HG03280 (cell line): ENCODE results near the gene PALM2AKAP2.

ENCODE experiments used
- ATAC-seq: cut with Tn5 transposase; IDR thresholded peaks from one replicate; pipeline ENCODE4 v1.9.1; 2021; ENCODE audit warnings: mild to moderate bottlenecking, moderate library complexity; ENCODE audit not compliant: unreplicated experiment

PALM2AKAP2 gene

DNA sequence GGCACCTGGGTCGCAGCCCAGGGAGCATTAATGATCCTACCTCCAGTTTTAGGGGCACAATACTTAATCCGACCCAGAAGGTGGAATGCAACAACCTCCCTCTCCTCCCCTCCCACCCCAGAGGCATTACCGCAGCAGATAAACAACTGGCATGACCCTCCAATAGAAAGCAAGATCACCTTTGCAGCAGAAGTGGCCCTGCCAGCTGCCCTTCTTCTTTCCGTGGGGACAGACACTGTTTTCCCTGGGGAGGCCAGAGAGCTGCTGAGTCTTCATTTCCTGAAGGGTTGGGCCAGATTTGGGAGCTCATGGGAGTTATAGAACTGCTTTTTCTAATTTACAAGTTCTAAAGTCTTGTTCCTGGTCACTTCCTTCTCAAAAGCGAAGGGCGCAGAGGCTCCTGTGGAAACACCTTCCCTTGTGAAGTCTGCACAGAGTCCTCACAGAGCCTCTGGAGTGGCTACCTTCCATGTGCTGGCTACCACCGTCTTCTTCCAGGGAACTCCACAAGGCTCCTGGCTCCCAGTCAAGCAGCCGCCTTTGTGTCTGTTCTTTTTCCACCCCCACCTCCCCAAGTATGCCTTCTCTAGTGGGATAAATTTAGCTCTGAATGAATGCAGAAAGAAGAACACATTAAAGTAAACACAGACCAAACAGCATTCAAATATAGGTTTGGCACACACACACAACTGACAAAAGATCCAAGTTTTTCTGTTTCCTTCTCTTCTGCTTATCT lies 8.0 kb upstream of the PALM2AKAP2 start:
- ATAC-seq: no peak

DNA sequence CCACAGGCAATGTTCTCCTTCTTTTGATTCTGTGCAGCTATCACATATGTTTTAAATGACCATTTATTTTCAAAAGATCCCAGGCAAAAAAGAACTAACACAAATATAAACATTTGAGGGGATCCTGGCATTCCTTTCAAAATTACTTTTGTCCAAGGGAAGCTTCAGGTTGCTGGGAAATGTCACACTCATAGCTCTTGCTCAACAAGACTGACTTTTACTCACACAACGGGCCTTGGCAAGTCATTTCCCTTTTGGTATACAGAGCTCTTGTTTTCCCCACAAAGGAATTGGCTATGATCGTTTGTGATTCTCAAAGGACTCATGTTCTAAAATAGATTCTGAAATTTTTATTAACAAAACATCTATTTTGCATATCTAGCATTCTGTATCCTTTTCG lies 4.5 kb upstream of the PALM2AKAP2 start:
- no peak for ATAC-seq

DNA sequence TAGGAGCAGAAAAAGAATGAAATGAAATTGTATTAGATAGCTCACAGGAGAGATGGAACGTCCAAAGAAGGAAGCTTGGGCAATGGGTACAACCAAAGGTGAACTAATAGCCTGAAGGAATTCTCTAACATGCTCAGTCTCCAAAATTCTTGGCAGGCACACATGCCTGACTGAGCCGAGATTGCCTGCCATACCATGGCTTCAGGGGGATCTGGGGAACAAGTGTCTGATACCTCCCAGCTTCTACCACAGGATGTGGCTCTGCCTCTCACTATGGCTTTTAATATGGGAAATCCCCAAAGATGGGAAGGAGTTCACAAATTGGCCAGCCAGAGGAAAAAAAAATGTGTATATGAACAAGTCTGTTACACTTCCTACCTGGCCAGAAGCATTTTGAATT lies 3.6 kb upstream of the PALM2AKAP2 start:
- ATAC-seq: no peak

DNA sequence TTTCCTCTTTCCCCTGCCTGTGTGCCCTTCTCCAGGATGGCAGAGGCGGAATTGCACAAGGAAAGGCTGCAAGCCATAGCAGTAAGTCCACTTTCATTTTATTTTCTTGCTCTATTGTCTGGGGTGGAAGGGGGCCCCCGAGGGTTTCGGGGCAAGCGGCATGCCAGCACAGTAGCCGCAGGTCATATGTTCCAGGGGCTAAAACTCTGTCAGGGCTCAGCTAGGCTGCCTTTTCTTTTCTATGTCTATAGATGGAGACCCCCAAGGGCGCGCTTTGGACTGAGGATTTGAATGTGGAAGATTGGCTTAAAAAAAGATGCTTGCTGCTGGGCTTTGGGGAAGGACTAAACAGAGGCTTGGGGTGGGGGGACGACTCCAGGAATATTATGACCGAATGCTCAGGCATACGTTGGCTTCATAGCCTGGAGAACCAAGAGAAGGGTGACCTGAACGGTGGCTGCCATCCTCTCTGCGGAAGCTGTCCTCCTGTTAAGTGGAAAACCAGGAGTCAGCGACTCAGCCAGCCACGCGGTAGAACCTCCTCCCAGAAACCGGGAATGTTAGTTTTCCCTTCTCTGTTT lies 545 bp downstream of the PALM2AKAP2 start:
- no peak for ATAC-seq

DNA sequence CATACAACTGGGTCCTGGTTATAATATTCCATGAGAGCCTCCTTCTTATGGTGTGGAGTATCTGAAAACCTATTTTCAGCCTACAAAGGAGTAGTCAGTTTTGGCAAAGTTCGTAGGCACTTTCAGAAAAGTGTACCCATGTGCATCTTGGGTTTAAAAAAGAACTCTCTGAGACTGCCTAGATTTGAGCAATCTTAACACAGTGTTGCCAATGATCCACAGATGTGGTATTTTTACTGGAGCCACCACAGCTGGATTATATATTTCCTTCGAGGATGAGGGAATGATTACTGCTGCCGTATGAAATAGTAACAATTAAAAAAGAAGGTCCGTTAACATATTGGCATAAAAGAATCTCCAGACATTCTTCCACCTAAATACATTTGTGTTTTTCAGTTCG lies 1.1 kb downstream of the PALM2AKAP2 start:
- ATAC-seq: no peak

DNA sequence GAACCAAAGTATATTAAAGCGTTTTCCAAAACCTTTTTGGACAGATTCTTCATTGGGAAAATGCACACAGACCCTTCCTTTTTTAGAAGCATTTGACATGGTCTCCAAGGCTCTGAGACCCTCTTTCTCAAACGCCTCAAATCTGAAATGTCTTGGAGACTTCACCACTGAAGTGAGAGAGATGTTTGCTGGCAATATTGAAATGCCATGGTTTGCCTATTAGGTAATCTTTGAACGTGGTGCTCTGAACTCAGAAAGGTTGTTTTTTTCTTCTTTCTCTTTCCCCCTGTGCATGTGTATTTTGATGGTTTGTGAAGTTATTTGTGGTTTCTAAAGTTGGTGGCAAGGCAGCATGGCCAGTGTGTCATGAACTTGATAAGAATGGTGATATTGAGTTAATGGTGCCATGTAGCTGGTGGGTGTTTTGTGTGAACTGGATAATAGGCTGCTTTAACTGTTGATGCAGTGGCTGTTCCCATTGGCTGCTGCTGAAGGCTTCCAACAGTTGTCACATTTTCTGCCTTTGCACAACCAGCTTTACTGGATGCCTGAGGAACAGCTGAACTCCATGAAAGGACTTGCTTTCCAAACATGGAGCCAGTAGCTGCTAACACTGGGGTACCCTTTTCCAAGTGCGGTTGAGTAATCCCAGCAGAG lies 1.7 kb downstream of the PALM2AKAP2 start:
- no peak for ATAC-seq

DNA sequence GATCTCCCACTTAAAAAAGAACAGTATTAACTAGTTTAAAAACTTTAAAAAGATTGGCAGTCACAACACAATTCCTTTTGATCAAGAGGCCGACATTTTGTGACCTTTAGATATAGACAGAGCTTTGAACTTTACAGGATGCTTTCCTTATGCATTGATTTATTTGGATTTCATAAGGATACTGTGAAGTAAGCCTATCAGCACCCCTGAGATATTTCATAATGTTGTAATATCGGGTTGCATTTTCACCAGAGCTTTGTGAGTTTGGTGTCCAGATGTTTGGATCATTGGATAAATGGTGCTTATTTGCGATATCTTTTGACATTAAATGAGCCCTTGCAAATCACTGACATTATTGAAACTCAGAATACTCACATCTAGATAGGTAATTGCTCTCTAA lies 7.7 kb downstream of the PALM2AKAP2 start:
- no peak for ATAC-seq

DNA sequence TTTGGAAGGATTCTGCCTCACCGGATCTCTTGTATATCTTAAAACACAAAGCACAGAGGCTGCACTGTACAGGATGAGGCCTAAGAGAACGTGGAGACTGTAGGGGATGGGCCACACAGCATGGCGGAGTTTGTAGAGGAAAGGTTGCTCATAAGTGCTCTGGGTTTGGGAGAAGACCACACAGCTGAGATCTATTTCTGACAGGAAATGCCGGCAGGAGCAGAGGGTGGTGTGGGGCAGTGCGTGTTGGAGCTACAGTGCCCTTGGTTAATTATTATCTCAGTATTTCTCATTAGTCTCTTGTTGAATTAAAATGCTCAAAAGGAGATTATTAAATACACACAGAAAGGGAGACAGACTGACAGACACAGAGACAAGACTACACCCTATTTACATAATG lies 9.6 kb downstream of the PALM2AKAP2 start:
- ATAC-seq: no peak

DNA sequence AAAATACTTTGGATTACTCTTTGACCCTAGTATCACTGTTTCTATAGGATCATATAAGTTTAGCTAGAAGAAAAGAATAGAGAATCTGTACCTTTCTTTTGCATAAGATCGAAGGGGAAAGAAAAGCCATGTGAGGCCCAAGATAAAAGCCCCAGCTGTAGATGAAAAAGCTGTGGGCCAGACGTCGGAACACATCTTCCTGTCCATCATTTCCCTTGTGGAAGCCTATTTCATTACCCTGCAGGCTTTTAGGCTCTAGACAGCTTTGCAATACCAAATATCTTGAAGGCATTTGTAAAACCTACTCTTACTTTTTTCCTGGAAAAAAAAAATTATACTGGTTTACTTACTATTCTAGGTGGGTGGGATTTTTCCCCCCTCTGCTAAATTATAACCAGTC lies 10.0 kb downstream of the PALM2AKAP2 start:
- ATAC-seq: no peak

DNA sequence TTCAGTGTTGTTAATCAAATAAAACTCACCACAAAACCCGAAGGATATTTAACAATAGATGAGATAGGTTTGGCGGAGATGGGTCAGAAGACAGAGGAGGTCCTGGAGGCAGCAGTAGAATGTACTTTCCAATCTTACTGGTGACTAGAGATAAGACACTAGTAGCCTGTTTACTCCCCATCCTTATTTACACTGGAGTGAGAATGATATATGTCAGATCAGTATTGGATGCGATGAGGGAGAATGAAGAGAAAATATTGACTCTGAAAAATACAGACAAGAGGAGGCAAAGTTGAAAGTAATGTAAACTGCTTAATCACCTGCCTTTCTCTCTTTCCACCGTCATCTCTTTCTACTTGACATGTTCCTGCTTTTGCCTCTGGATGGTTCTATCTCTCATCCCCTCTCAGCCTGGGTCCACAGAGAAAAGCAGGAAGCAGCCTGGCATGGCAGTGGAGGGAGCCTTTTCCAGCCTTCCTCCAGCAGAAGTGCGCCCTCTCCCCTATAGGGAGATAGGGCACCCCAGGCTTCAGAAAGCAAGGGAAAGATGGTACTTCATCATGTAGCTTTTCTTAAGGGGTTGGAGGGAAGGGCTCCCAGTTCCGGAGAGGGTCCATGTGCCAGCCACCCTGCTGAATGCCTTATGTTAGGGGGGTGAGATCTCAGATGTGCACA lies 11.1 kb downstream of the PALM2AKAP2 start:
- no peak for ATAC-seq

DNA sequence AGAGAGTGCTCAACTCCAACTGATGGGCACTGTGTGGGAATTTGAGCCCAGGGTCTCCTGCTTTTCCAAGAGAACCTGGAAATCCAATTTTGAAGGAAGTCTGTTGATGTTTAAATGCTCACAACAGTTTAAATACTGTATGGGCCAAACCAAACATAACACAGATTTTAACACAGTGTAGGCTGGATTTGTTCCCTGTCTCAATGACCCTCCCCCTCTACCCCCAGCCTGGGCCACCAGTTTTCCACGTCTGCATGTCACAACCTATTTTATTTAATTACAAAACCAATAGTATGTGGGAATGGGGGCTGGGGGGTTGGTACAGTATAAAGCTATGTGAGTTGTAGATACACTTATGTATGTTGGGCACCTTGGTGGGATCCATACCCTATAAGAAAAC lies 11.7 kb downstream of the PALM2AKAP2 start:
- ATAC-seq: no peak

DNA sequence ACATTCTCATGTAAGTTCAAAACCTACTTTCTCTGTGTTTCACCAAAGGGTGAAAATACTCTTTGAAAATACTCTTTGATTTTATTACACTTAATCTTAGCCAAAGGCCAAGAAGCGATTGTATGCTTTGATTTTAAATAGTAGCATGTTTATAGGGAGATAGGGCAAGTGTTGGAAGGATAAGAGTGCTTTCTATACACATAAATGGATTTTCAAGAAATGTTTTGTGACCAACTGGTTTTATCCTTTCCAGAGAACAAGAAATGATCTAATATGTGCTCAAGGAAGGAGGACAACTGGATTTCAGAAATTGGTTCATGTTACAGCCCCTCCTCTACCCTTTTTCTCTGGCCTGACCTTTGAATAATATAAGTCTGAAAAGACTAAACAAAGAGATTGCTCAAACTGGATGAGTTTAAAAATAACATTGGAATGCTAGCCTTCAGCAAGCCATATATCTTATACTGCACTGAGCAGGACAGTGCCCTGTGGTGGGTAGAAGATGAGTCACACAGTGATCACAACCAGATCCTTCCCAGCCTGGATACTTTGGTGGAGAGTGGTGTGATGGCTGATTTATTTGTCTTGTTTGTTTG lies 13.1 kb downstream of the PALM2AKAP2 start:
- ATAC-seq: no peak

DNA sequence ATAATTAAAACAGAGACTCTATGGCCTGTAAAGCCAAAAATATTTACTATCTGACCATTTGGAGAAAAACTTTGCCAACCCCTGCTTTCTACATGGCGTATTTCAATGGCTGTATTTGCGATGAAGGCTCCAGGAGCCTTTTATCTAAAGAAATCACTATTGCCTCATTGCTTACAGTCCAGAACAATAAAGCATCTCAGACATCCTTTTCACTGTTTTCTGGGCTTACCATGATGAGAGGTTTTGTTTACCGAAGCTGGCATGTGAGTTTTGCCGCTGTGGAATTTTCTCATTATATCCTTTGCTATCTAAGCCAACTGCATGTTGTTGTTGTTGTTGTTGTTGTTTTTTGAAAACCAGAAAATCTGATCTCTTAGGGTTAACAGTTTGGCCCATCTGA lies 13.9 kb downstream of the PALM2AKAP2 start:
- ATAC-seq: no peak

DNA sequence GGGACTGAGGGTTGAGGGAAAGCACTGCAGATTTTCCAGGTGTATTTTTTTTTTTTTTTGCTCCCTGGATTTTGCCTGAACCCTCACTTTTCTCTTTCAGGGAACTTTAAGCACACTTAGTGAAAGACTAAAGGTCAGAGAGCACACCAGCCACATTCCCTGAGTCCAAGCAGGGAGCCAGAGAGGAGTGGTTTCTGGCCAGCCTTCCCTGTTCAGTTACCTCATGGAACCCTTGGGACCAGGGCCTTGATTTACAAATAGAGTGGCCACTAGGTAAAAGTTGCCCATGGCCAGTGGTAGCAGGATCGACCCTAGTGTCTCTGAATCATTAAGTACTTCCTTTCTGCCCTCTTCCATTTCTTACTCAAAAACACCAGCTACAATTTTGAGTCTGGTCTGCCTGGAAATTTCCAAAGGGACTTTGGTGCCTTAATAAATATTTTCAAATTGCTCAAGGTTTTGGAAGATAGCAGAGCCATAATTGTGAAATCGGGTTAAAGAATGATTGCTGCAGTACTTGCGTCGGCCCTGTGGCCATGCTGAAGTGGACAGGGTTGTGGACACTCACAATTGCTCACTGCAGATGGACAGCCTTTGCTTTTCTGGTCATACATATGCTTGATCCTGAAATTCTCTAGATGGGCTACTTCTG lies 14.5 kb downstream of the PALM2AKAP2 start:
- ATAC-seq: no peak

DNA sequence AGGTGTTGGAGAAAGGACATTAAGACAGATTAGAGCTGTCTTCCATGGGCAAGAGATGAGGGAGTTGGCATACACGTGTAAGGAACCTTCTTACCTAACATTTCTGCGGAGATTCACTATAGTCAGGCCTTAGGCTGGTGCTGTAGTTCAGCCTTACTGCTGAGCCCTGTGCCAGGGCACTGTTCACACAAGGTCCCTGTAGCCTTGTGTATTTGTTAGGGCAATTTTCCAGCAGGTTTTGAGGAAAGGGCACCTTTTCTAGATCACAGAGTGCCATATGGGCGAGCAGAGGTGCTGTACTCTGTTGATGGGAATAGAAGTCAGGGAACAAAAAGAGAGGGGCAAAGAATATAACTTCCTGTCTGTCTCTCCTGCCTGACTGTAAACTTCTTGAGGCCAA lies 15.6 kb downstream of the PALM2AKAP2 start:
- ATAC-seq: no peak

DNA sequence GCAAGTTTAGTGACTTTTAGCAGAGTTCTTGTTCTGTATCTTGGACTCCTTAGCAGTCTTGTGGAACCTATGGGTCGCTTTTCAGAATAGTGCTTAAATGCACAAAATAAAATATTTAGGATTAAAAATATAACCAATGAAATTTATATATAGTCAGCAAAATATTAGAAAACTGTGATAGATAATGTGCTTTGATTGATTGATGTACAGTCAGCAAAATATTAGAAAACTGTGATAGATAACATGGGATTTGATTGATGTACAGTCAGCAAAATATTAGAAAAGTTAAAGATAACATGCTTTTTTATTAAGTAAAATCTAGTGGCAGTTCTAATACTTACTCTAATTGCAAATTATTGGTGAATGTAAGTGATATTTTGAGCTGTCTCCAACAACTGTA lies 16.1 kb downstream of the PALM2AKAP2 start:
- ATAC-seq: no peak

DNA sequence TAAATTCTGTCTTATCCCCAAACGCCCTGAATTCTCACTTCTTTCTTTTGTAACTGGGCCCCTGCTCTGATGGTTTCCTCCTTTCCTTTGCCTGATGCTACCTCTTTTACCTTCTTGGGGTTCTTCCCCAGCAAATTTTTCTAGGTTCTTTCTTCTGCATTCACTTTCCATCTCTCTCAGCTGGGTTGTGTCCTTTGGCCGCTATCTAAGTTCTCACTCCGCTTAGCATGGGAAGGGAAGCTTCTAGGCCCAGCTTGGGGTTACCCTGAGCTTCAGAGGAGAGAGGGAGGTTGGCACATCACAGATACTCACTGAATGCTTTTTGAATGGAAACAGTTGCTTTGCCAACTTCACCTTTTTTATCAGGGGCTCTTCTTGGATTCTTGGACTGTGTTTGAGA lies 17.0 kb downstream of the PALM2AKAP2 start:
- ATAC-seq: no peak

DNA sequence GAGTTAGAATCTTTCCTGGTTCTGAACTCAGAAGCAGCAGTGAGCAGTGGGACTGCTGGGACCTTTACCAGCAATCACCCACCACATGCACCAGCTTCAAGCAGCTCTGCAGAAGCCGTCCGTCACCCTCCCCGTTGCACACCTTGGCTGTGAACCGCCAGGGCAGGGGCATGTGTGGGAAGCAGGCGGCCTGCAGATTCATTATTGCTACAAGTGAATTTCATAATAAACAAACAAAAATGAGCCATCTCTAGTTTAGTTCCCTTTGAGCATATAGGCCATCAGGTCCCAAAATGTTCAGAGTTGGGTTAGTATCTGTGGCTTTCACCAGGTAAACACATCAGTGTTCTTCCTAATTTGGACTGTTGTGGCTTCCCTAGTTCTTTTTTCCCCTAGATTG lies 17.5 kb downstream of the PALM2AKAP2 start:
- no peak for ATAC-seq

DNA sequence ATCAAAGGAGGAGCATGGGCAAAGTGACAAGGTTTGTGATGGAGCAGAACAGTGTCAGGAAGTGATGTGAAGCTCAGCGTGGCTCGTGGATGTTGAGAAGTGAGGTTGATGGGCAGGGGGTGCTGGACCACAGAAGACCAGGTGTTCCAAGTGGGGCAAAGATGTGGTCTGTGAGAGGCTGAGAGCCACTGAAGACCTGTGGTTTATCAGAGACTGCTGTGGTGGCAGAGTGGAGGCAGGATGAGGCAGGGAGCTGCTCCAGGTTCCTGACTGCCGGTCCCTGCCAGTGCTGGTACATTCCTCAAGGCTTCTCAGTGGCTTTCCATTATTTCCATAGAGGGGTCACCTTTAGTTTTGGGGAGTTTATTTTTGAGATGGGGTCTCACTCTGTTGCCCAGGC lies 19.1 kb downstream of the PALM2AKAP2 start:
- ATAC-seq: no peak

DNA sequence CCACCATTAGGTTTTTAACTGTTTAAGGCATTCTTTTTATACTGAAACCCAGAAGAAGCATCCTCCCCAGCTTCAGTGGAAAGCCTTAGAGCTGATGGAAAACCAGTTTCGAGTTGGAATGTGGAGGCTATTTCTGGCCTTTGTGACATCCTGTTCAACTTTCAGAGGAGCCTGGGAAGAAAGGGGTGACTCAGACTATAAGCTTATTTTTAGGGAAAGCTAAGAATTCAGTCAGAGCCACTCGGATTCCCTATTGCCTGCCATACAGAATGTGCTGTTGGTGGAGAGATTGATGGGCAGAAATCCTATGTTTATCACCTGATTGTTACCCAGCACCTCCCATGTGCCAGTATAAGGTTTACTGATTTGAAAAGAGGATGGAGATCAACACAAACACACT lies 19.8 kb downstream of the PALM2AKAP2 start:
- ATAC-seq: no peak

DNA sequence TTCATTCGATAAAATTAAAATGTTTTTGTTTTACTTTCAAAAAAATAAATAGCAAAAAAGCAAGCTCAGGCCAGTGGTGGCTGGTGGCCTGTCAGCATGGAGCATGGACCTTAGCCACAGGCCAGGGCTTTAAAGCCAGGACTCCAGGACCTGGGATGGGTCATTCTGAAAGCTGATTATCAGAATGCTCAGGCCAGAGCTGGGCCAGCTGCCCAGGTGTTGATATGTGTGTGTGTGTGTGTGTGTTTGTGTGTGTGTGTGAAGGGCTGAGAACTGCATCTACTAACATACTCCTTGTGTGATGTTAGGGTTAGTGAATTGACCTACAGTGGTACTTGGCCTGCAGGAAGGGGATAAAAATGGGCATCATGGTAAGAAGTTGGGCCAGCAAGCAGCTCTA lies 21.5 kb downstream of the PALM2AKAP2 start:
- no peak for ATAC-seq
